ENCODE results near the gene NUDT8.

The NUDT8 gene, protein sequence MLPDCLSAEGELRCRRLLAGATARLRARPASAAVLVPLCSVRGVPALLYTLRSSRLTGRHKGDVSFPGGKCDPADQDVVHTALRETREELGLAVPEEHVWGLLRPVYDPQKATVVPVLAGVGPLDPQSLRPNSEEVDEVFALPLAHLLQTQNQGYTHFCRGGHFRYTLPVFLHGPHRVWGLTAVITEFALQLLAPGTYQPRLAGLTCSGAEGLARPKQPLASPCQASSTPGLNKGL

DNA sequence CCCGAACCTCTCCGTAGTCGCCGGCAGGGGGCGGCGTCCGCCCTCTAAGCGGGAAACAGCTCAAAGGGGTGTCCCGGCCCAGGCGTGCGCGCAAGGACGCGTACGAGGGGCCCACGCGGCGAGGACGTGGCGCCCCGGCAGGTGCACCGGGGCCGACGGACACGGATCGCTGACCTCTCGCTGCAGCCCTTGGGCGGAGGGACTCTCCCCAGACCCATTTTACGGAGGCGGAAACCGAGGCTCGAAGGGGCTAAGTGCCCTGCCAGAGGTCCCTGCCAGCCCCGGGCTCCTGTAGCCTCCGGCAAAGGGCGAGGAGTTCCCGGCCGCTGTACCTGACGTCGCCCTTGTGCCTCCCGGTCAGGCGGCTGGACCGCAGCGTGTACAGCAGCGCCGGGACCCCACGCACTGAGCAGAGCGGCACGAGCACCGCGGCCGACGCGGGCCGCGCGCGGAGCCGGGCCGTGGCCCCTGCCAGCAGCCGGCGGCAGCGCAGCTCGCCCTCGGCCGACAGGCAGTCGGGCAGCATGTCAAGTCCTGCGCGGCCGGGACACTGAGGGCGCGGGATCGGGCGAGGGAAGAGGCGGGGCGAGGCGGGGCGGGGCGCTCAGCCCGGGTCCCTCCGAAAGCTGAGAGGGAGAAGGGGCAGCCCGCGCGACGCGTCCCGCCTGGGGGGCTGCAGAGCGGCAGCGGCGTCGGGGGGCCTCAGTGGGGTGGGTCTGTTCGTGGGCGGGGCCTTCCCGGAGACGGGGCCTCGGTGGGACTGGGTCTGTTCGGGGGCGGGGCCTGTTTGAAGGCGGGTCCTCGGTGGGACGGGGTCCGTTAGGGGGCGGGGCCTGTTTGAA lies at the start of gene NUDT8:
TSS of gene NUDT8 (minus strand) at position 552 of the 842 bp plus-strand sequence. CDS start at position 526, 26 bp downstream.
- peak; percentile 83 for DNase-seq (ENCODE audit: low spot score)

DNA sequence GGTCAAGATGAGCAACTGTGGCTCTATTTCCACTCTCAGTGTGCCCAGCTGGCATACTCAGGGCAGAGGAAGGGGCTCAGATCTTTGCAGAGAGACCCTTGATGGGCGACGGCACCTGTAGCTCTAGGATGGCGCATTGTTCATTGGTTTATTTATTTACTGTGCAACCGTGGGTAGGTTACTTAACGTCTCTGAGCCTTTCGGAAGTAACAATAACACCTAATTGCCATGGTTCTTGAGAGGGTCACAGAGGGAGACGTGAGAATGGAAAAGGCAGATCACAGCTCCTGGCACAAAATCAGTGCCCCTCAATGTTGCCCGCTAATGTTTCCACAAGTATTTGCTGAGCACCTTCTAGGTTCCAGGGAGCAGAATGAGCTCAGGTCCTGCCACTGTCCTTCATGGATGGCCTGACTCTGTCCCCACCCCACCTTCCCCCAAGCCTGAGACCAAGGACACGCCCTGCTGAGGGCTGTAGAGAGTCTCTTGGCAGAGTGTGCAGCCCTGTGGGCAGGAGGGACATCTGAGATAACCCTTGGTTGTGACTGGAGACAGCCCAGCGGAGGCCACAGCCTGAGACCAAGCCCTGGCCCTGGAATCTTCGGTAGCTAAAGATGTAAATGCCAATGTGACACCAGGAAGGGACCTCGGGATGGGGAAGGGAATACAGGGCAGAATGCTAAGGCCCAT lies 45.5 kb upstream of the NUDT8 start:
- DNase-seq (ENCODE audit: low spot score) = no peak

DNA sequence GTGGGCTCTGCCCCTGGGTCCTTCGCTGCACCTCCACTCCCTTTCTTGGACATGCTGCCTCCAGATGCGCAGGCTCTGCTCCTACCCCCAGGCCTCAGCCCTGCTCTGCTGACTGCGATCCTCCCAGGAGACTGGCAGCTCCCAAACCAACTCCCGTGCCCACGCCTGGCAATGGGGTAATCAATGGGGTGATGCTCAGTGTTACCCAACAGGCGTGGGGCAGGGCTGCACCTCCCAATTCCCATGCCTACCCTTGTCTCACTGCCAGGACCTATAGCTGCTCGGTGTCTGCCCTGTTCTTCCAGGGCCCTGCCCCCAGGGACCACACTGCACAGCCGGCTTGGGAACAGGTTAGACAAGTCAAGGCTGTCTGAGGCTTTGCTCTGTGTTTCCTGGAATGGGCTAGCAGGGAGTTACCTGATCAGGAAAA lies 44.7 kb upstream of the NUDT8 start, which contains the start of gene ALDH3B2:
TSS of gene ALDH3B2 (minus strand) at position 182 of the 430 bp plus-strand sequence. CDS start 7,688 bp downstream, outside the sequence.
- DNase-seq (ENCODE audit: low spot score) = no peak

DNA sequence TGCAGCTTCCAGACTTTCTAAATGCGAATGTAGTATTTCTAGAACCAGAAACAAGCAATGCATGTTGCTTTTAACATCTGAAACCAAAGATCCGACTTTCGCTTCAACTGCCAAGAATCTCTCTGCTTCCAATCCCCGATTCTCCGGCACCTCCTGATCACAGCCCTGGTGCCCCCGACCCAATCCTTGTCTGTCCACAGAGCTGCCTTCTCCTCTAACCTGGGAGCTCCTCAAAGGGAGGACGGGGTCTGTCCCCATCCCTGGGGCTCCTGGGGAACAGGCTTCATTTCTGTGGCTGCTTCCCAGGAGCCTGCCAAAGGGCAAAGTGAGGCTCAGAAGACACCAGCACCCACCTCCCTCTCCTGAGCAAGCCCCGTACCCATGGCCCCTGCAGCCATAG lies 44.2 kb upstream of the NUDT8 start:
- DNase-seq (ENCODE audit: low spot score) = no peak

DNA sequence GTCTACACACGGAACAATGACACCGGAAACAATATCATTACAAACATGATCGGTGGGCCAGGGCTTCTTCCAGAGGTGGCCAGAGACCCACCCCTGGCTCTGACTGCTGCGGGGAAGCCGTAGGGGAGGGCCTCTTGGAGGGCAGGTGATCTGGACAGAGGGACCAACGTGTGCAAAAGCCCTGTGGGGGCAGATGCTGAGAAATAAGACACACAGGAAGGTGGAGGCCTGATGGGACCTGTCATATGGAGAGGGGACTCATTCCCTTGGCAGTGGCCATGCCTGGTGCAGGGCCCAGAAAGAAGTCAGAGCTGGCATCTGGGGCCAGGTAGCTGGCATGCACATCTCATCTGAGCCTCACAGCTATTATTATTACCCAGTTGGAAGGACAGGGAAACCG lies 43.6 kb upstream of the NUDT8 start:
- no peak for DNase-seq (ENCODE audit: low spot score)

DNA sequence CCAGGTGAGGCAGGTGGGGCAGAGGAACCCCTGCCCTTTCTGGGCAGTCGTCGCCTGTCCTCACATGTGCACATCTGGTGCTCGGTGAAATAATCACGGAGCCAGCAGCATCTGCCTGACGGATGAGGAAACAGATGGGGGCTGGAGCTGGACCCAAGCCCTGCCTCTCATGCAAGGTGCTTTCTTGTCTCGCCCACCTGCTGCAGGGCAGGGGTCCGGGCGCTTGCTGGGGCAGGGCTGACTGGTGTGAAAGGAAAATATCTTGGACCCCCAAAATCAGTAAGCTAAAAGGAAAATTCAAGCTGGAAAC lies 41.4 kb upstream of the NUDT8 start:
- DNase-seq (ENCODE audit: low spot score) = no peak

DNA sequence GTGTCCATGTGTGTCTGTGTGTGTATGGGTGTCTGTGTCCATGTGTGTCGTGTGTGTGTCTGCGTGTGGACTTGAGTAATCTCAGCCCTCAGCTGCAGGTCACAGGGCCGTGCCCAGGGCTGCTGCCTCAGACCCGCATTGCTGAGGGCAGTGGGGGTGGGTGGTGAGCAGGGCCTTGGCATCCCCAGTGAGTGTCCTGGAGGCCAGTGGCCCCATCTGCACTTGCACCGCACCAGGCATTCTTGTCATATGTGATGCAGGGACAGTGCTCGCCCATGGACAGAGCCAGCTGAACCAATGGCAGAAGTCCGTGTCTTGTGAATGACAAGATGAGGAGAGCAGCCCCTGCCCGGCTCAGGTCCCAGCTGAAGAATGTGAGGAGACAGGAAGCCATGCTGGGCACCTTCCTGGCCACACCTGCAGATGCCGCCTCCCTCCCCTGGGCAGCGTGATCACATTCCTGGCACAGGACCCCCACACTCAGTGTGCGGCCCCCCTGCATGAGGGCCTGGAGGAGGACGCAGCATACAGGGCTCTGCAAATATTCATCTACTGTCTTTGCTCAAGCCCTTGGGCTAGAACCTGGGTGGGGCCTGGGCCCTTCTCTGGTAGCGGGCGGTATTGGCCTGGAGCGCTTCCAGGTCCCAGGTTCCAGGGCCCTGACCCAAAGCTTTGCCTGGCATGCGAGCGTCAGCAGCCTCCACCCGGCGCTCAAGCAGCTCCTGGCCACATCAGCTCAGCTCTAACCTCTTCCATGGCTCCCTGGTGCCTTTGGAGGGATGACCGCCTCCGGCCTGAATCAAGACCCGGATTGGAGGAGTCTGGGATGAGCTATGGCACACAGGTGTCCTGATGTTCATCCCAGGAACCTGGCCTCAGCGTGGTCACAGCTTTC lies 40.8 kb upstream of the NUDT8 start:
- no peak for DNase-seq (ENCODE audit: low spot score)

DNA sequence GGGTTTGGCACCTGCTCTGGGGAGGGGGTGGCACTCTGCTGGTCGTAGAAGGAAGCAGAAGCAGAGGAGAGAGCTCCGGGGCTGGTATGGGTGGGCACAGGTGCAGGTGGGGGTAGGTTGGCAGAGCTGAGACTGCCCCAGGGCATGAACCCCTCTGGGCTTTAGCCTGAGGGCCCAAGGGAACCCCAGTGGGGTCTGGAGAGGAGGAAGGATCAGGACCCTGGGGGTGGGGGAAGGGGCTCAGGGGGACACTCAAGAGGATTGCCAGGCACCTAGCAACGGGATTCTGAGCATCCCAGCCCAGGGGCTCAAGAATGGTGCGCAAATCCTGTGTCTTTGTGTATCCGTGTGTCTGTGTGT lies 38.4 kb upstream of the NUDT8 start:
- no peak for DNase-seq (ENCODE audit: low spot score)

DNA sequence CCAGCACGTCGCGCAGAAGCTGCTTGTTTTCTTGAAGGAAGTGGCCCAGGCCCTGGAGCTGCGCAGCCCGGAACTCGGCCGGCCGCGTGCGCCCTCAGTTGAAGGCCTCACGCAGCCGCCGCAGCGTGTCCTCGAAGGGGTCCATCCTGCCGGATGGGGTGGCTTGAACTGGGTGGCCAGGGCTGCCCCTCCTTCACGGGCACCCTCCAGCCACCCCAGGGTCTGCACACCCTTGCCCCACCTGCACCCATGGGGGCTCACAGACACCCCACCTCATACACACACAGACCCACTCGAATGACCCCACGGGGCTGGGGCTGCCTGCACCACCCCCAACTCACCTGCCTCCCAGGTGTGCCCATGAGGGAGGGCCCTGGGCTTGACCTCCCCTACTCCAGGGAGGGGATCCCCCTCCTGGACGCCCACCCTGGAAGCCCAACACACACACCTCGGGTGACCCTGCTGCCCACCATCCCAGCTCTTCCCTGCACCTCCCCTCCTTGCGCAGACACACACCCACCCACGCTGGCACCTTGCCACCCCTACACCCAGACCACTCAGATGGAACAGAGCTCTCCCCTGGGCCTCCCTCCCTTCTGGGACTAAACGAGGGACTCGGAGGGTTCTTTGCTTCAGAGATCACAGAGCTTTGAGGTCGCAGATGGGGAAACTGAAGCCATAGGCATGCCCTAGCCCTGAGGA lies 37.9 kb upstream of the NUDT8 start:
- no peak for DNase-seq (ENCODE audit: low spot score)

DNA sequence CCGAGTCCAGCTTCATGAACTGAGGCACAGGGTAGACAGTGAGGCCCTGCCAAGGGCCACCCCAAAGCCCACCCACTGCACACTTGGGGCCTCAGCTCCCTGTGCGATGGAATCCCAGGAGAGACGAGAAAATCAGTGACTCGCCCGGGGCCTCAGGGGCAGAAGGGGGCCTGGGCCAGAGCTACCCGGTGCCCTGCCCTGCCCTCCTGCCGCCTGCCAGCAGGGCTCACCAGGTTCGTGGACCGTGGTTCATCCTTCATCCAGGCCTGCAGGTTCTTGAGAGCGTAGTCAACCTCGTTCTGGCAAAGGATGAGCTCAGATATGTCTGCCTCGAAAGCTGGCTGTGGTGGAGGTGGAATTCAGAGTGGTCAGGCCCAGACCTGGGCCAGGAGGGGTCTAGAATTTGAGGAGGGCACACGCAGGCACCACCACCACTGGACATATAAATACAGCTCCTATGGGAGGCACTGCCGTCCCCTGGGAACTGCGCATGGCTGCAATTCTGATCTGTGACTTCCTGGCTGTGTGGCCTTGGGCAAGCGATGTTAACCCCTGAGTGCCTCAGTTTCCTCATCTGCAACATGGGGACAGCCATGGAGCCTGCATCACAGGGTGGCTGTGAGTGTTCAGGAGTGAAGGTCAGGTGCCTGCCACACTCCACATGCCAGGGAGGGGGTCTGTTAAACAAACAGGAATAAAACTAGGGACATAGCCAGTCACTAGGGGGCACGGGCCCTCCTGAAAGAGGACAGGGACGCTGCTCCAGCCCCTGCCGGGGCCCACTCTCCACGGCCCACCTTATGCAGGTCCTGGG lies 37.1 kb upstream of the NUDT8 start:
- no peak for DNase-seq (ENCODE audit: low spot score)

DNA sequence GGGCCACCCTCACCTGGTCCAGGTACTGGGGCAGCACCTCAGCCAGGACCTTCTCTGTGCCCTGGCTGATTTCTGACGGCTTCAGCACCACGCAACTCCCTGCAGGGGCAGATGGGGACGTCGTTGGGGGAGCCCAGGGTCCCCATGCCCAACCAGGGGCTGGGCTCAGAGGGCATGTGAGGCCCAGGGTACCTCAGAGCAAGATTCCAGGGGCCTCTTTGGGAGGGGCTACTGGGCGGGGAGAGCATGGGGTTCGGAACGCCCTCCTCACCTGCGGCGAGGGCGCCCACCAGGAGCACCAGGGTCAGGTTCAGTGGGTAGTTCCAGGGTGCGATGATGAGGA lies 36.5 kb upstream of the NUDT8 start:
- DNase-seq (ENCODE audit: low spot score) = no peak

DNA sequence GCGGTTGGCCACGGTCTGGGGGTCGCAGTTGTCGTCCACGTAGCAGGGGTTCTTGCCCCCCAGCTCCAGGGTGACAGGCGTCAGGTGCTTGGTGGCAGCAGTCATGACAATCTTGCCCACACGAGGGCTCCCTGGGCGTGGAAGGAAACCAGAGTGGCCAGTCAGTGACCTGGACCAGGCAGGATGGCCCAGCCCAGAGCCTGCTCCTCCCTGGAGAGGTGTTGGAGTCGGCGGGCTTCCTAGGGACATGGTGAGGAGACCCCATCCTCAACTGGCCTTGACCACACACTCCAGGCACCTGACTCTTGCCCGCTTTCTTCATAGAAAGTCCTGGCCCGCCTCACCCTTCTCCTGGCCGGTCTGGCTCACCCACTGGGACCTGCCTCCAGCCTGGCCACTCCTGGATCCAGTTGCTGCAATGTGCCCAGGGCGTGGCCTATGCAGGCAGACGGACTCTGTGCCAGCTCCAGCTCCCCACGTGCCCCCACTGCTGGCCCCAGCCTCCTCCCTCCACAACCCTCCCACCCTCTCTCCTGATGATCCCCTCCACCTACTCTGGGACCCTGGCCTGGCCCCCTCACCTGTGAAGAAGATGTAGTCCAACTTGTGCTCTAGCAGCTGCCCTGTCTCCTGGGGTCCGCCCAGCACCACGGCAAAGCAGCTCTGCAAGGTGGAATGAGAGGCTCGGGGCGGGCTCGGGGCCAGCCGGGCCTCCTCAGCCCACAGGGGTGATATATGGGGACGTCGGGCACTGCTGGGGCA lies 36.0 kb upstream of the NUDT8 start:
- DNase-seq (ENCODE audit: low spot score) = no peak

DNA sequence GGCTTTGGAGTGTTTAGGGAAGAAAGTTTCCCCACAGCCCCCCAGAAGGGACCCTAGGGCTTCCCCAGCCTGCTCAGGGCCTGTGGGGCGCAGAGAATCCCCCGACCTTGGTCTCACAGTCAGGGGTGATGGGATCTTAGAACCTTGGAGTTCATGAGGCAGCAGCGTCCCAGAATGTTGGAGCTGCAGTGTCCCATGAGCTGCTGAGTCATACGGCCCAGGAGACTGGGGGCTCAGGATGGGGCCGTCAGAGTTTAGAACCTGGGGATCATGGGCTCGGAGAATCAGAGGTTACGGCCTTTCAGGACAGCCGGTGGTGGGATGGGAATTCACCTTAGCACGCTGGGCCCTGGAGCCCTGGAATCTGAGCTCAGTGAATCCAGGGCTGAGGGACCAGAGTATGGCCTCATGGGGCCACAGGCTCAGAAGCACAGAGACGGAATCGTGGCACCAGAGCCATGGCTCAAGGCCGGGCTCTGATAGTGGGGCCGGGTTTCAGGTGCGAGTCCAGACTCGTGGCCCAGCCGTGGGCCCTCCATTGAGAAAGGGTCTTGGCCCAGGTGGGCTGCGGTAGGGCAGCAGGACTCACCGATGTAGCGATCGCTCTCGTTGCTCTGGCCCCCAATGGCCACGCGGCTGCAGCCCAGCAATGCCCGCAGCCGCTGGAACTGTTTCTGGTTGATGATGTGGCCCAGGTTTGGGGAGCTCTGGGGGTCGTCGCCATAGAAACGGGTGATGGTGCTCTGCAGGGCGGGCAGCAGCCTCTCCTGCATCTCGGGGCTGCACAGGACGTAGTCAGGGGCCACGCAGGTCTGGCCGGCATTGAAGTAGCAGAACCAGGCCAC lies 35.2 kb upstream of the NUDT8 start:
- DNase-seq (ENCODE audit: low spot score) = no peak

DNA sequence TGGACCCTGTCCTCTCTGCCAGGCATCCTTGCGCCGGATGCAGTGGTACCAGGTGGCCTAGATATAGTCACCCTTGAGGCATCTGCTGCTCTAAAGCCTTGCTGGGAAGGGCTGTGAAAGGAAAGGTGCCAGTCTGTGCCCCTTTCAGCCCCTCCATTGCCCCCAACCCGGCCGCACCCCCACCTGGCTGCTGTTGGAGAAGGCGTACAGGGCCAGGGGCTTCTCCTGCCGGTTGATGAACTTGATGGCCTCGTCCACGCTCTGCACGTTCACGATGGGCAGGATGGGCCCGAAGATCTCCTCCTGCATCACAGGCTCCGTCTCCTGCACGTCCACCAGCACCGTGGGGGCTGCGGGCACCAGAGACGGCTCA lies 34.5 kb upstream of the NUDT8 start:
- no peak for DNase-seq (ENCODE audit: low spot score)

DNA sequence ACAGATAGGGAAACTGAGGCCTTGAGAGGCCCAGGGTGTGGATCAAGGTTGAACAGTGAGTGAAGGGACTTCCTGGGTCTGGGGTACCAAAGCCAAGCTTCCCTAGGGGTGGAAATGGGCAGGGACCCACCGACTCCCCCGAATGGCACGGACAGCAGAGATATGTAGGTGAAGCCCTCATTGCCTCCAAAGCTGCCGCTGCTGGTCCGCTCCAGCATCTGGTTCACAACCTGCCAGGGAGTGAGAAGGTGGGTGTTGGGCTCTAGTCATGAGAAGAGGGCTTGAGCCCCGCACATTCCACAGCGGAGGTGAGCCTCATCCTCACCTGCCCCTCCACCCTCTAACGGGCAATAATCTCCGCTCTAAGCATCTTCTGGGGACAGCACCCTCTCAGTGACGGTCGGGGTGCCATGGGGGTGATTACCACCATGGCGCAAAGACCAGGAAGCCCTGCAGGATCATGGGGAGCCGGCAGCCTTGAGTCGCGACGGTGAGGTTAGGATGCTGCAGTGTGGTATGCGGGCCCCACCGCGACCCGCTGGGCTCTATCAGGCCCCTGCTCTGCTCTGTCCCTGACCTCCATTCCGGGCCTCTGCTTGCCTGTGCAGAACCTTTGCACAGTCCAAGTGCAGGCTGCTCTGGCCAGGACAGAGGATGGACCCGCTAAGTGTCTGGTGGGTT lies 33.9 kb upstream of the NUDT8 start:
- DNase-seq (ENCODE audit: low spot score) = no peak

DNA sequence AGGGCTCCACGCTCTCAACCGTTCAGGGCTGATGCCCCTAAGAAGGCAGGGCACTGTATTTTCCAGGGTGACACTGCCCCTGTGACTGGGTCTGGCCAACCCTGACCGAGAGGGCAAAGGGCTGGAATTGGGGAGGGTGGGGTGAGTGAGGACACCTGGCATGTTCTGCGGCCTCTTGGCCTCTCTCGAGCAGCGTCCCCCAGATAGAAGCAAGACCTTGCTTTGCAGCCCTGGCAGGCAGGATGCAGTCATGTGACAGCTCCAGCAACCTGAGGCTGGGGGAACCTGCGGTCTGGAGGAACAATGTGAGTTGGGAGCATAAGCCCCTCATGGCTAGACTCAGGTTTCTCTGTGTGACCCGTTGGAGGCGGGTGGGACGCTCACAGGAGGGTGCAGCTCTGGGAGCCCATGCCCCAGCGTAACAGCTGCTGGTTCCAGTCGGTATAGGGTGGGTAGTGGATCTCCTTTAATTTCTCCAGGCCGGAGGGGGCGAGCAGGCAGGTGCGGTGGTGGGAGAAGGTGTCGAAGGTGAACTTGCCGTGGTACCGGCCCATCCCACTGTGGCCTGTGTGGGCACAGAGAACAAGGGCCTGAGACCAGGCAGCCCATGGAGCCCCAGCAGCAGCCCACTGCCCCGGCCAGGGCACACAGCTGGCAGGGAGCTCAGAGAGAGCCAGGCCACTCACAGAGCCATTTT lies 33.2 kb upstream of the NUDT8 start:
- no peak for DNase-seq (ENCODE audit: low spot score)

DNA sequence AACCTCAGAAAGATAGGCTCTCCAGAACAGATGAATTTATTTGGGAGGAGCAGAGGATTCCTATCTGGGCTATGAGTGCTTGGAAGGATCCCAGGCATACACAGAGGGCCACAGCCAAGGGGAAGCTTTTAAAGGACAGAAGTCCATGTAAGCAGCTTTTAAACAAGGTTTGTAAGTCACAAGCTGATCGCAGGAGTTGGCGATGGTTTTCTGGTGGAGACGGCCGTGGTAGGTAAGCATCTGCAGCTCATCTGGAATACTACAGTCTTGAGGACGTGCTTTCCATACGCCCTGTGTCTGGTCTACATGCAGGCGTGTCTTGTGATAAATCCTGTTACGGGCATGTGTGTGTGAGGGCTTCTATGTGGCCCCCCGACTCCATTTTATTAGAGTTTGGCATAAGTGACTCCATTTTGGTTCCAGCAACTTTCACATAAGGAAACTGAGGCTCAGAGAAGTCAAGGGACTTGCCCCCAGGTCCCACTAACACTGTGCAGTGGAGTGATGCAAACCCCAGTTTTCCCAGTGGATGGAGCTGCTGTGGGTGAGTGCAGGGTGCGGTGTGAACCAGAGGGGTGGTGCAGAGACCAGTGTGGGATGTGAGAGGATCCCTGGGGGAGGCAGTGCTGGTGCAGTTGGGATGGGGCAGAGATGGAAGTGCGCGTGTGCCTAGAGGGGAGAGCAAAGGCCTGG lies 32.6 kb upstream of the NUDT8 start:
- no peak for DNase-seq (ENCODE audit: low spot score)

Data from LoVo (cell line).